Endothelial cell of umbilical vein (primary cell): ENCODE results near the gene THOP1. TPM values are rescaled to one million over a fixed set of nuclear protein-coding genes. Genes with fewer than 3 reads are reported as not detected.

ENCODE experiments used
- BruUV-seq: library from RNA; stranded (reverse); fragments of 400-500 nt; replicated peaks from 2 replicates; lab custom pipeline; 2021; lab: Mats Ljungman, UMichigan
- CTCF ChIA-PET: fragments of 300-600, 350-600 bp; sonication (Branson Sonifier 250); formaldehyde crosslinking; loops from one replicate; lab custom pipeline; 2021; ENCODE audit warnings: antibody characterized with exemption, inconsistent platforms; lab: Charles Lee
- POLR2A ChIA-PET: fragments of 300-600, 350-600 bp; sonication (Branson Sonifier 250); formaldehyde crosslinking; loops from one replicate; lab custom pipeline; 2021; ENCODE audit warnings: antibody characterized with exemption, inconsistent platforms; lab: Charles Lee
- DNase-seq: peaks from one replicate; pipeline ENCODE4 v3.0.0-alpha.2; 2011; ENCODE audit warnings: low read depth, low spot score
- FAIRE-seq: peaks from 2 replicates; lab custom pipeline; 2011; peaks lifted over from hg19 to GRCh38; lab: Jason Lieb, UNC
- H2AFZ ChIP-seq: 2 replicates; pipeline ENCODE4 v1.6.0; 2012; ENCODE audit warnings: low read depth, low read length, control low read depth, inconsistent platforms
- H3K27ac ChIP-seq: 2 replicates; pipeline ENCODE4 v1.5.1; 2011; ENCODE audit warnings: low read depth, mild to moderate bottlenecking, control low read depth, low read length, moderate library complexity; ENCODE audit not compliant: insufficient read depth
- H3K27me3 ChIP-seq, 2 experiments: 2 replicates each; pipeline versions ENCODE4 v1.6.0 to v1.6.1; 2011; ENCODE audit warnings: low read length in 2 of 2, mixed read lengths in 1 of 2; ENCODE audit not compliant: control insufficient read depth in 2 of 2, insufficient read depth in 2 of 2
- H3K36me3 ChIP-seq, 2 experiments: 2 replicates in 1 of 2; 3 replicates in 1 of 2; pipeline ENCODE4 v1.5.1; 2011; ENCODE audit warnings: low read length in 2 of 2, mild to moderate bottlenecking in 1 of 2, moderate library complexity in 1 of 2; ENCODE audit not compliant: control insufficient read depth in 2 of 2, insufficient read depth in 2 of 2; ENCODE audit errors: extremely low read depth in 1 of 2
- H3K4me1 ChIP-seq: 3 replicates; pipeline ENCODE4 v1.5.1; 2011; ENCODE audit warnings: mild to moderate bottlenecking, low read length; ENCODE audit not compliant: control insufficient read depth, insufficient read depth; ENCODE audit errors: extremely low read depth
- H3K4me2 ChIP-seq: 2 replicates; pipeline ENCODE4 v1.6.1; 2011; ENCODE audit warnings: low read length, control low read depth, mixed read lengths; ENCODE audit not compliant: insufficient read depth
- H3K4me3 ChIP-seq, 3 experiments: fragments of 200-600 bp in 1 of 3; sonication (generic), shearing (Covaris generic) in 1 of 3; replicated peaks in 1 of 3; 2 replicates each; pipeline ENCODE4 v1.5.1; 2011 to 2016; ENCODE audit warnings: control low read depth in 3 of 3, low read length in 3 of 3, mild to moderate bottlenecking in 2 of 3, inconsistent platforms in 1 of 3, low read depth in 1 of 3, moderate library complexity in 1 of 3; ENCODE audit not compliant: insufficient read depth in 1 of 3
- H3K79me2 ChIP-seq: 2 replicates; pipeline ENCODE4 v1.6.0; 2012; ENCODE audit warnings: low read length, inconsistent platforms; ENCODE audit not compliant: control insufficient read depth, insufficient read depth
- H3K9ac ChIP-seq: replicated peaks from 2 replicates; pipeline ENCODE3; 2011; ENCODE audit warnings: low read length, control low read depth; ENCODE audit not compliant: insufficient read depth; ENCODE audit errors: extremely low read depth
- H3K9me1 ChIP-seq: replicated peaks from 3 replicates; pipeline ENCODE4 v1.6.0; 2011; ENCODE audit warnings: mild to moderate bottlenecking, low read length; ENCODE audit not compliant: control insufficient read depth, insufficient read depth; ENCODE audit errors: extremely low read depth
- H3K9me3 ChIP-seq: replicated peaks from 2 replicates; pipeline ENCODE4 v1.5.1; 2012; ENCODE audit warnings: low read length, inconsistent platforms; ENCODE audit not compliant: control insufficient read depth, insufficient read depth
- H4K20me1 ChIP-seq: replicated peaks from 2 replicates; pipeline ENCODE3; 2011; ENCODE audit warnings: mild to moderate bottlenecking, low read length; ENCODE audit not compliant: control insufficient read depth, insufficient read depth; ENCODE audit errors: extremely low read depth
- EZH2 ChIP-seq: IDR thresholded peaks from 2 replicates; pipeline ENCODE4 v1.6.1; 2012; ENCODE audit warnings: borderline replicate concordance, low read depth, mild to moderate bottlenecking, moderate library complexity, low read length, inconsistent platforms; ENCODE audit not compliant: severe bottlenecking
- FOS ChIP-seq: IDR thresholded peaks from 2 replicates; pipeline ENCODE4 v1.6.1; 2011; ENCODE audit warnings: mild to moderate bottlenecking, low read length, moderate library complexity, borderline replicate concordance; ENCODE audit not compliant: insufficient read depth
- GATA2 ChIP-seq: IDR thresholded peaks from 2 replicates; pipeline ENCODE4 v1.7.0; 2011; ENCODE audit warnings: low read depth, mild to moderate bottlenecking, moderate library complexity, mixed read lengths, low read length; ENCODE audit not compliant: insufficient read length, insufficient read depth
- JUN ChIP-seq: IDR thresholded peaks from 2 replicates; pipeline ENCODE4 v1.6.1; 2011; ENCODE audit warnings: borderline replicate concordance, low read depth; ENCODE audit not compliant: insufficient read length, insufficient read depth
- MYC ChIP-seq: IDR thresholded peaks from one replicate; pipeline ENCODE4 v1.6.1; 2011; ENCODE audit warnings: mild to moderate bottlenecking, low read depth, low read length
- POLR2A ChIP-seq: IDR thresholded peaks from 2 replicates; pipeline ENCODE4 v1.6.1; 2012; ENCODE audit warnings: low read depth, mild to moderate bottlenecking, control low read depth, low read length
- POLR2AphosphoS5 ChIP-seq: IDR thresholded peaks from 2 replicates; pipeline ENCODE4 v1.6.1; 2012; ENCODE audit warnings: low read depth, mild to moderate bottlenecking, control low read depth, low read length, moderate library complexity; ENCODE audit not compliant: insufficient read depth
- dilution Hi-C: fragments of 300-500 bp; cut with MboI; formaldehyde crosslinking; loops from one replicate; pipeline ENCODE4 v1.15.0; 2019; ENCODE audit warnings: low sequenced_read_pairs; ENCODE audit not compliant: extremely low pct_ligation_motif_present
- intact Hi-C: fragments of 100-400 bp; cut with micrococcal nuclease; formaldehyde crosslinking; loops from one replicate; pipeline ENCODE4 v1.10.0; 2022
- polyA plus RNA-seq, 4 experiments: library from polyadenylated mRNA; depleted of rRNA in 3 of 4; stranded (reverse) in 3 of 4; unstranded in 1 of 4; fragments of >200 nt; gene quantifications; 2 replicates each; pipeline versions ENCODE4 v1.2.1 to v1.2.3, GENCODE V29; 2011 to 2012; ENCODE audit warnings: missing spikeins in 1 of 4
- total RNA-seq: library from RNA; stranded (reverse); gene quantifications from 2 replicates; pipeline ENCODE4 v1.2.3, GENCODE V29; 2021
- TF ChIP-seq, protein P1 (sequence below): IDR thresholded peaks from 2 replicates; pipeline ENCODE4 v1.6.1; 2011; ENCODE audit not compliant: insufficient read depth, insufficient read length
- TF ChIP-seq, protein P2 (sequence below), 2 donors: IDR thresholded peaks; 1 replicate in 1 of 2; 2 replicates in 1 of 2; pipeline ENCODE4 v1.5.1; 2011; ENCODE audit warnings: low read length in 2 of 2, mild to moderate bottlenecking in 2 of 2, moderate library complexity in 2 of 2, control low read depth in 1 of 2, inconsistent platforms in 1 of 2, low read depth in 1 of 2; ENCODE audit not compliant: insufficient read depth in 1 of 2; ENCODE audit errors: extremely low read depth in 1 of 2

Gene THOP1
- total and polyA plus RNA-seq, 2 donors (not counting 3 experiments of a cell fraction or from before 2014, with no cell fraction given), result 88.0 to 115 TPM

GRCh38 chr19:2809387-2810140, 24.3 kb downstream of the THOP1 start:
- no peak overlapping the region for H3K9ac ChIP-seq
- H3K27ac ChIP-seq, result no peak overlapping the region
- no peaks in the 10 kb centered on the region for H4K20me1 ChIP-seq
- BruUV-seq, result no TSS peak
- H3K4me2 ChIP-seq, result no peak overlapping the region
- no peak overlapping the region for H3K4me3 ChIP-seq
- ChIA-PET CTCF (interaction anchor here (1.1 kb wide), 1 partner anchor 24 kb away, joined by 3 read pairs; the partner anchor contains the start of gene THOP1), POLR2A (no interaction called here)
- no peak for TF ChIP-seq EZH2
- TF ChIP-seq JUN, result no peak
- no peak for TF ChIP-seq POLR2A
- no peak for TF ChIP-seq FOS
- no peak for TF ChIP-seq POLR2AphosphoS5
- TF ChIP-seq, protein P1, sequence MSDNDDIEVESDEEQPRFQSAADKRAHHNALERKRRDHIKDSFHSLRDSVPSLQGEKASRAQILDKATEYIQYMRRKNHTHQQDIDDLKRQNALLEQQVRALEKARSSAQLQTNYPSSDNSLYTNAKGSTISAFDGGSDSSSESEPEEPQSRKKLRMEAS, result no peak
- TF ChIP-seq GATA2, result no peak
- TF ChIP-seq, protein P2, sequence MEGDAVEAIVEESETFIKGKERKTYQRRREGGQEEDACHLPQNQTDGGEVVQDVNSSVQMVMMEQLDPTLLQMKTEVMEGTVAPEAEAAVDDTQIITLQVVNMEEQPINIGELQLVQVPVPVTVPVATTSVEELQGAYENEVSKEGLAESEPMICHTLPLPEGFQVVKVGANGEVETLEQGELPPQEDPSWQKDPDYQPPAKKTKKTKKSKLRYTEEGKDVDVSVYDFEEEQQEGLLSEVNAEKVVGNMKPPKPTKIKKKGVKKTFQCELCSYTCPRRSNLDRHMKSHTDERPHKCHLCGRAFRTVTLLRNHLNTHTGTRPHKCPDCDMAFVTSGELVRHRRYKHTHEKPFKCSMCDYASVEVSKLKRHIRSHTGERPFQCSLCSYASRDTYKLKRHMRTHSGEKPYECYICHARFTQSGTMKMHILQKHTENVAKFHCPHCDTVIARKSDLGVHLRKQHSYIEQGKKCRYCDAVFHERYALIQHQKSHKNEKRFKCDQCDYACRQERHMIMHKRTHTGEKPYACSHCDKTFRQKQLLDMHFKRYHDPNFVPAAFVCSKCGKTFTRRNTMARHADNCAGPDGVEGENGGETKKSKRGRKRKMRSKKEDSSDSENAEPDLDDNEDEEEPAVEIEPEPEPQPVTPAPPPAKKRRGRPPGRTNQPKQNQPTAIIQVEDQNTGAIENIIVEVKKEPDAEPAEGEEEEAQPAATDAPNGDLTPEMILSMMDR (IDR thresholded peaks at IDR 0.05; ENCODE audit: extremely low read depth in 1 of 2, insufficient read depth in 1 of 2, low read depth in 1 of 2, low read length in 2 of 2), result no peak
- TF ChIP-seq MYC, result no peak
- FAIRE-seq, result no peak
- H3K9me1 ChIP-seq, result no peaks in the 10 kb centered on the region
- H3K9me3 ChIP-seq, result no peaks in the 10 kb centered on the region
- intact Hi-C loops (no loop called here), dilution Hi-C loops (no loop called here)
- DNase-seq, result no peak
- no peaks in the 10 kb centered on the region for H3K79me2 ChIP-seq
- H3K27me3 ChIP-seq, result no peaks in the 10 kb centered on the region
- no peaks in the 10 kb centered on the region for H3K4me1 ChIP-seq
- peaks cover 5 to 29% of the 10 kb centered on the region in 2 experiments for H3K36me3 ChIP-seq
- H2AFZ ChIP-seq, result no peak overlapping the region
